Fibroblast of peridontal ligament (primary cell): ENCODE measurements around the gene TRIM42.

Experiments
- DNase-seq: peaks from one replicate; pipeline ENCODE4 v3.0.0-alpha.2; 2010; ENCODE audit errors: extremely low read depth

The TRIM42 gene

DNA sequence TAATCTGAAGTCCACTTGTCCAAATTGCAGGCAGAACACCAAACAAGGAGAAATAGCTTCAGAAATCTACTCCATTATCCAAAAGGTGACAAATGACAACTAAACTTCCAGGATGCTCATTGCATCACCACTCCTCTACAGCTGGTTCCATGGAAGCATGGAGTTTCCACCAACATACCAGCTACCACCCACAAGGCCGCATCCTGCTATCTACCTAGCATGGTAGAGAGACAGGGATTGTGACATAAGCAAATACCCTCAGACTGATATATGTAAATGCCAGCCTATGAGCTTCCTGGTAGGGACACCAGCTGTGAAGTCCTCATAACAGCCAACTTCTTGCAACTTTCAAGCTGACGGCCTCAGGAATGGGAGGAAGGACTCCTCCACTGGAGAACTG is at the start of gene TRIM42:
TRIM42 (plus strand) TSS at position 301 of the 400 bp plus-strand sequence. CDS start 166 bp downstream, outside the sequence.
- DNase-seq = no peak

DNA sequence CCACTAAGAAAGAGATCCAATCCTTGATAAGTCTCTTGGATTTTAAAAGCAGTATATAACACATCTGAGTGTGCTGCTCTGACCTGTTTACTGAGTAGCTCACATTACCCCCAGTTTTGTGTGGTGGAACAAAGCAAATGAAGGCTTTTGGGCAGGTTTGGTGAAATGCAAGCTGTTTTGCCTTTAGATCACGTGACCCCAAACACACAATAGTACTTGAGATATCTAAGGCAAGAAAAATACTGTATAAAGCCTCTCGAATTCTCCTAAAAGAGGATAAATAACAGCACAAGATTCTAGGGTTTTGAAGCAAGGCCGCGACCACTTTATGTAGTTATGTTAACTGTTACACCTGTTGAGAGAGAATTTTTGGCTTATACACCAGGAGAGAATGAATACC is 49.3 kb upstream of the TRIM42 start:
- no peak for DNase-seq

DNA sequence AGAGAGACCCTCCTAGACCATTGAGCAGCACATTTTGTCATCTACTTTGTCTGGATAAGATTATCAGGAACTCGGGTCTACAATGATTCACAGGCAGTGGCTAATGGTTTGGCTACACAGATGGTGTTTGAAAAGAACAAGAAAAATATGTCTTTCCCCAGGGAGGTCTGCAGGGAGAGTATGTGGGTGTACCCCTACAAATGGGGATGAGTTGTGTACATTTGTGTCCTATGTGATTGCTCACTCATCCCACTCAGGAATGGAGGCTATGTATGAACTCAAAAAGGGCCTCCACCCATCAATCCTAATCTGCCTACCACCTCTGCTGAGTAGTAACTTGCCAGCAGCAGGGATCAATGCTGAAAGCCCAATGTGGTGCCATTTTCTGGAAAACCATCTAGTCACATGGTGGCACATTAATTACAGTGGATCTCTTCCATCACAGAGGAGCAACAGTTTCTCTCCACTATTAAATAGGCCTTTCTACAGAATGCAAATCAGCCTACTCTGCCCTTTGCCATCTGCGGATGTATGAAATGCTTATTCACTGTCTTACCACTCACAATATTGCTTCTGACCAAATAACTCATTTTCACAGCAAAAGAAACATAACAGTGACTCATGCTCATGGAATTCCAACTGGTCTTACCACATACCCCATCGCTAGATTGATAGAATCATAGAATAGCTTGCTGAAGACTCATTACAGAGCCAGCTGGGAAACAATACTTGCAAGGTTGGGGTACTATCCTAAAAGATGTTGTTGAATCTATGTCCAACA is 48.3 kb upstream of the TRIM42 start:
- peak; percentile 99 for DNase-seq

DNA sequence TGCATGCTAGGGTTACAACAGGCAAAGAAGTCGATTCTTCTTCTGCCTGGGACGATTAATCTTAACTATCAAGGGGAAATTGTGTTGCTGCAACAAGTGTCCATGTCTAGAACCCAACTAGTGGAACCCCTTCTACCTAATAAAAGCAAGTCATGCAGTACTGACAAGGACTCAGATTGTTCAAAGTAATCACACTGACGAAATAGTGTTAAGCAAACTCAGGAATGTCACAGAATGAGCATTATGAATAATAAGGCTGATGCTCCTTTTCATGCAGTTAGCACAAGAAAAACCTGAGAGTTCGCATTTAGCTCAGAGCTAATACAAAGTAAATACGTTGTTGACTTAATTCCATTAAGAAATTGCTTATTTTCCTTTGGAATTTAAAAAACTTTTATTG is 47.5 kb upstream of the TRIM42 start:
- DNase-seq = peak; percentile 23

DNA sequence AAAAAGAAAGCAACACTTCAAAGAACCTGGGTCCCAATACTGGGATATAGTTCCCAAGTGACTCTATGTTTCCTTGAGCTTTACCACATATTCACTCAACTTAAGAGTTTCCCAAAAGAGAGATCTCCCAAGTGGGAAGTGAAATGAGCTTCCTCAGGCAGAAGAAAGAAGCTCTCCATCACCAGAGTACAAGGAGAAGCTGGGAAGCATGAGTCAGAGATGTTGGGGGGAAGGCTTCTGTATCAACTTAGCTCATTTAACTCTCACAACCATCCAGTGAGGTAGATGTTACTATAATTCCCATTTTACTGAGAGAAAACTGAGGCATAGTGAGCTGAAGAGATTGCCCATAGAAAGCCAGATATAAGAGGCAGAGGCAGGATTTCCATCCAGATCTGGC is 47.0 kb upstream of the TRIM42 start:
- DNase-seq = peak; percentile 28

DNA sequence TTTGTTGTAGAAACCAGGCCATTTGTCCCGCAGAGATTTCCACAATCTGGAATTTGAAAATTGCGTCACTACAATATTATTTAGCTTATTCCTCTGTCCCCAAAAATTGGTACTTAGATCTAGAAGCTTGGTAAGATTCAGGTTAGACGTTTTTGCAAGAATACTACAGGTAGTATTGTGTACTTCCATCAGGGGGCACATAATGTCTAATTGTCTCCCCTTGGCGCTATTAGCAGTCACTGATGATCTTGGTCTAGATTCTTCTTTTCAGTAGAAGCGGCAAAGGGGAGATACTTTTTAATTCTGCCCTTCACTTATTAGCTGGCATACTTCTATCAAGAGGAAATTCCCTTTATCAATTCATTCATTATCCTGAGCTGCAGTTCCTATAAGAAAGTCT is 42.6 kb upstream of the TRIM42 start:
- DNase-seq = no peak

DNA sequence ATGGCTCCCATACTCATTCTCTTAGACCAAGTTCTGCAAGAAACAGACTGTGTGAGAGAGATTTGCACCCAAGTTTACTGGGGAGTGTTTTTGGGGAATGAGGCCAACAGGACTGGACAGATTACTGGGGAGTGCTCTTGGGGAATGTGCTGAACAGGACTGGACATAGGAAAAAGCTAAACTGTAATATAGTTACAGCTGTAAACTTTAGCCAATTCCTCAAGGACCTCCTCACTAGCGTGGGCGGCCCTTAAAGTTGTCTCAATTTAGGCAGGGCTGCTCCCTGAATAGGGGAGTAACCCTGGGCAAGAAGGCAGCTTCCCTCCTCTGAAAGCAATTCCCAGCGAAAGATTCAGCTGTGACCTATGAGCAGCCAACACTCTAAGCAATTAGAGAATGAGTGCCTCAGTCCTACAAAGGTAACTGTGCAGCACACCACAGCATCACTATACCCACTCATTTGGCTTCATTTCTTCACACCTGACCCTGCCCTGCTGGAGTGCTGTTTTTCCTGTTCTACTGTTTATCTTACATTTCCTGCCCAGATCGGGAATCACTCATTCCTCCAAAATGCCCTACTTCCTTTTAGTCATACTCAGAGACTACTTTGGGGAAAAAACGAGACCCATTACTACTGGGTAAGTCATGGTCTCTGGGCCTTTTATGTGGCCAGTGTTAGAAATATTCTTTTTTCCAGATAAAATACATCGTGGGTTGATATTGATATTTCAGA is 41.3 kb upstream of the TRIM42 start:
- DNase-seq = peak; percentile 23

DNA sequence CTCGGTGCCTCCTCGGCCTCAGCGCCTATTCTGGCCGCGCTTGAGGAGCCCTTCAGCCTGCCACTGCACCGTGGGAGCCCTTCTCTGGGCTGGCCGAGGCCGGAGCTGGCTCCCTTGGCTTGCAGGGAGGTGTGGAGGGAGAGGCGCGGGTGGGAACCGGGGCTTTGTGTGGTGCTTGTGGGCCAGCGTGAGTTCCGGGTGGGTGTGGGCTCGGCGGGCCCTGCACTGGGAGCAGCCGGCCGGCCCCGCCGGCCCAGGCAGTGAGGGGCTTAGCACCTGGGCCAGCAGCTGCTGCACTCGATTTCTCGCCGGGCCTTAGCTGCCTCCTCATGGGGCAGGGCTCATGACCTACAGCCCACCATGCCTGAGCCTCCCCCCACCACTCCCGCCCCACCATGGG is 26.6 kb upstream of the TRIM42 start:
- DNase-seq = no peak

DNA sequence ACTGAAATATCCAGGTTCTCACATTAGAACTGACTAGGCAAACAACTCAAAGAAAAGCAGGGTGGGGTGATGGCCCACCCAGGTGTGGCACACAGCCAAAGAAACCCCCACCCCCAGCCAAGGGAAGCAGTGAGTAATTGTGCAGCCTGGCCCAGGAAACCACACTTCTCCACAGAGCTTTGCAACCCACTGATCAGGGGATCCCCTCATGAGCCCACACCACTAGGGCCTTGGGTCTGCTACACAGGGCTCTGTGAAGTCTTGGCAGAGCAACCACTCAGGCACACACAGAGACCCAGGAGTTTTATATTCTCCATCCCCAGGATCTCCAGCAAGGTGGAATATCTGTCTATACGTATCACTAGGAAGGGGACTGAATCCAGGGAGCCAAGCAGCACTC is 22.2 kb upstream of the TRIM42 start:
- no peak for DNase-seq

DNA sequence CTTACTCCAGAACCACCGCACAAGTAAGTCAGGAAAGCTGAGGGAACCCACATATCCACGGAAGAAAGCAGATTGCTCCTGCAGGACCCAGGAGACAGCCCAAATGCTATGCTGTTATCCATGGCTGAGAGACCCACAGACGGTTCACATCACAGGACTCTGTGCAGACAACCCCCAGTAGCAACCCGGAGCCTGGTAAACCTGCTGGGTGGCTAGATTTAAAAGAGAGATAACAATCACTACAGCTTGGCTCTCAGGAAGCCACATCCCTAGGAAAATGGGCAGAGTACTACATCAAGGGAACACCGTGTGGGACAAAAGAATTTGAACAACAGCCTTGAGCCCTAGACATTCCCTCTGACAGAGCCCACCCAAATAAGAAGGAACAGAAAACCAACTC is 13.8 kb upstream of the TRIM42 start:
- DNase-seq = no peak

DNA sequence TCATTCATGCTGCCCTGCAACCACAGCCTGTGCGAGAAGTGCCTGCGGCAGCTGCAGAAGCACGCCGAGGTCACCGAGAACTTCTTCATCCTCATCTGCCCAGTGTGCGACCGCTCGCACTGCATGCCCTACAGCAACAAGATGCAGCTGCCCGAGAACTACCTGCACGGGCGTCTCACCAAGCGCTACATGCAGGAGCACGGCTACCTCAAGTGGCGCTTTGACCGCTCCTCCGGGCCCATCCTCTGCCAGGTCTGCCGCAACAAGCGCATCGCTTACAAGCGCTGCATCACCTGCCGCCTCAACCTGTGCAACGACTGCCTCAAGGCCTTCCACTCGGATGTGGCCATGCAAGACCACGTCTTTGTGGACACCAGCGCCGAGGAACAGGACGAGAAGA is 4.7 kb downstream of the TRIM42 start:
- no peak for DNase-seq

DNA sequence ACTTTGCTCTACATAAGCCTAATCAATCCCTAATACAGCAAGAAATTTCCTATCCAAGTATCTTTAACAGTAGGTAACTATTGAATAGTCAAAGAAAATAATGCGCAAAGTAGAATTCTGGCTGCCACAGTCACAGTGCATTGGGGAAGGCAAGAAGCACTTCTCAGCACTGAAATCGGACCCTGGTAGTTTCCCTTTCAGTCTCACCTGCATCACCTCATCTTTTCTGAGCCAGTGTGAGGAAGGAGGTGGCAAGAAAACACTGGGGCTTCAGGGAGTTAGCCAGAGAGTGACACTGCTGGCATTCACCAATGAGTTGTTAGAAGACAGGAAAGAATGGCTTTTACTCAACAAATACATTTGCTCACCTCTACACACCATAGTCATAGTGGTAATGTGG is 8.3 kb downstream of the TRIM42 start:
- DNase-seq = no peak

DNA sequence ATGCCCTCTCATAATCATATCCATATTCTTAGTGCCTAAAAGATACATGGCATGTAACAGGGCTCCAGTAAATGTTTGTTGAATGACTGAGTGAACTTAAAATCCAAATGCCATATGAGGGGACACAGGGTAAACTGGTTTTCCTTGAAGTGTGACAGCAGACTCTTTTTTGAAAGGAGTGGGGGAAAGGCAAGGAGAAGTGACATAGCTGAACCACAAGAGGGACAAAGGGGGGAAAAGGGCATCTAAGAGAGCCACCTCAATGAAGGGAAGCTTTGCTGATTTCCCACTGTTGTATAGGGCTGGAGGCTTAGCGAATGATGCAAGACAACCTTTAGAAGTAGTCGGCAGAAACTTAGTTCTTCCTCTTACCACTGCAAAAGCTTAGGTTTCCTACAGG is 9.1 kb downstream of the TRIM42 start:
- no peak for DNase-seq

DNA sequence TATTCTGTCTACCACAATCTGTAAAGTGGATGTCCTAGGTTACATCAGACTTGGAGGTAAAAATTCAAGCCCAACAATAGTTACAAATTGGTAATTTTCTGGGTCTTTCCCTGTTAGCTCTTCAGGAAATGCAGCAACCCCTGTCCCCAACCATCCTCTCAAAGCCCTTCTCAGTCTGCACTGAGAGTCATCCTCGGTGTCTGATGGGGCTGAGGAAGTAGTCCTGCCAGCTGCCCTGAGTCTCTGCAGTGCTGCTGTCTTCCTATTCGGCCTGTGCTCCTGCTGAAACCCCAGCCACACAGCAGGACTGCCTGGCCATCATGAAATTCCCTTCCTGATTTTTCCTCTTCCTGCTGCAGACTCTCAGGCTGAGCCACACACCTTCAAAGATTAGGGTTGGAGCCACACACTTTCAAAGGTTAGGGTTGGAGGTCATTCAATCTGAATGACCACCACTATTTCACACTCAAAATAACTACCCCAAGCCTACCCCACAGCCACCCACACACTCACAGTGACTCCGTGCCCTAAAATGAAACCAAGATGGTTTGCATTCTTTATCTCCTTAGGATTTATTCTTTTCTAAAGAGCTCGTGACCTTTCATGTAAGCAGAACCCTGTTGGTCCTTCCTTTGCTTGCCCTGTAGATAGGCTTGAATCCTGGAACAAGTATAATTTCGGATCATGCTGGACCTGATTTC is 17.6 kb downstream of the TRIM42 start:
- peak; percentile 22 for DNase-seq

DNA sequence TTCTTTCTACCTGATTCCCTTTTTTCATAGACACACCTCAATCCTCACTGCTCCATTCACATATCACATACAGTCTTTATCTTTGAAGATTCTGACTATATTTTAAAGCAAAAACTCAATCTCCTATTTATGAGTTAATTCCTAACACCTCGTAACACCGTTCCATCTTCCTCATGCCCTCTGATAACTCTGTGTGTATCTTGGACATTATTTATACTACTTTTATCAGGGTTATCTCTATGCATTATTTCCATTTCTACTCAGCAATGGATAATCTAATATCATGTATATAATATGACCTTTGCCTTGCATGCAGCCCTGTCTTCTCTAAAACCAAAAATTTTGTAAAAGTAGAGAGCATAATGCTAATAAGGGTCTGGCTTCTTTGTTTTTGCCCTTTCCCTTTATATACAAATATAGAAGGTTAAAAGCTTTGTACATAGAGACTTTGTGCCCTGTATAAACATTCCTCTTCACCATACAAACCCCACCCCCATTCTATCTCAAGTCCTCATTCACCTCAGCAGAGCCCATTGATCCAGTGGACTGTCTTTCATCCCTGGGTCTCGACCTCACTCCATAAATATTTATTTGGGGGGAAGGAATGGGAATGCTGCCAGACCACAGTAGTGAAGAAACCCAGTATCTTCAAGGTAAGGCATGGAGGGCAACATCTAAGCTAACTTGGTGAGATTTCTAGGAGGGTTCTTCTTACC is 21.8 kb downstream of the TRIM42 start:
- no peak for DNase-seq

DNA sequence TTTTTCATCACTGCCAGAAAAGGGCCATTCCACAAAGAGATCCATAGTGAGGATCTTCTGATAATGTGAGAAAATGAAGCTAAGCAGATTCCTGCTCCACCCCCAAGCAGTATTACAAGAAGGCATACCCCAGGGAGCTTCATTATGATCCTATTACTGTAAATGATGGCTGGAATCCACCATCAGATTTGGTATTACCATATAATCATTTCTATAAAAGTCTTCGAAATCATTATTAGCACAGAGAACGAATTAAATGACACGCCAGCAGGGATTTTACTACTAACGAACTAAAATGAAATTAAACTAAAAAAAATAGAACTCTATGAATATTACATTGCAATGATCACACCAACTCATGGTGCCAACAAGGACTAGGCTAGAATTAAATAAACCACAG is 24.4 kb downstream of the TRIM42 start:
- no peak for DNase-seq

DNA sequence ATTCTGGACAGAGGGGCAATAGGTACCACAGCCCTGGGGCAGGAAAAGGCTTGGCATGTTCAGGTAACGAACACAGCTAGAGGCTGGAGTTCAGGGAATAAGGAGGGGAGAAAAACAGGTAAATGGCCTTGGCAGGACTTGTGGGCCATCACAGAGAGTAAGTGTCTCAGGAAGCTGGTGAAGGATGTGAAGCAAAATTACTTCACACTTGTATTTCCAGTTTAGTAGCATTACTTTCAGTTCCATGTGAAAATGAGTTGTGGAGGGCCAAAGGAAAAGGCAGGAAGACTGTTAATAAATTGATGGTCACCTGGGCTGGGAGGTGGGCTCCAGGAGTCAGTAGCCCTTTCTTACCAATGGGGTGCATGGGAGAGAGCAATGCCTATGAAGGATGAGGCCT is 25.6 kb downstream of the TRIM42 start:
- DNase-seq = no peak

DNA sequence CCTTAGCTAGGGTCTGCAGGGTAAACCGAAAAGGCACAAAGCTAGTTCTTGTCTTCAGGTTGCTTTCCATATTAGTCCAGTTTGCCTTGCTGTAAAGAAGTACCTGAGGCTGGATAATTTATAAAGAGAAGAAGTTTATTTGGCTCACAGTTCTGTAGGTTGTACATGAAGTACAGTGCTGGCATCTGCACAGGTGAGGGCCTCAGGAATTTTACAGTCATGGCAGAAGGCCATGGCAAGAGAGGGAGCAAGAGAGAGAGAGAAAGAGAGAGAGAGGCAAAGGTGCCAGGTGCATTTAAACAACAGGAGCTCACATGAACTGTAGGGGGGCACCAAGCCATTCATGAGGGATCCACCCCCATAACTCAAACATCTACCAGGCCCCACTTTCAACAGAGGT is 26.9 kb downstream of the TRIM42 start:
- no peak for DNase-seq

DNA sequence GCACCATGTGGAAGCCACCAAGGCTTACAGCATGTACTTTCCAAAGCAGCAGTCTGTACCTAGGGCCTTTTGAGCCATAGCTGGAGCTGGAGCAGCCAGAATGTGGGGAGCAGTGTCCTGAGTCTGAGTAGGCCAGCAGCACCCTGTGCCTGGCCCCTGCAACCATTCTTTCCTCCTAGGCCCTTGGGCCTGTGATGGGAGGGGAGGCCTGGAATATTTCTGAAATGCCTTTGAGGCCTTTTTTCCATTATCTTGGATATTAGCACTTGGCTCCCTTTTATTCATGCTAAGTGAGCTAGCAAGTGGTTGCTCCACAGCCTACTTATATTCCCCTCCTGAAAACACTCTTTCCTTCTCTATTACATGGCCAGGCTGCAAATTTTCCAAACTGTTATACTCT is 28.1 kb downstream of the TRIM42 start:
- DNase-seq = no peak

DNA sequence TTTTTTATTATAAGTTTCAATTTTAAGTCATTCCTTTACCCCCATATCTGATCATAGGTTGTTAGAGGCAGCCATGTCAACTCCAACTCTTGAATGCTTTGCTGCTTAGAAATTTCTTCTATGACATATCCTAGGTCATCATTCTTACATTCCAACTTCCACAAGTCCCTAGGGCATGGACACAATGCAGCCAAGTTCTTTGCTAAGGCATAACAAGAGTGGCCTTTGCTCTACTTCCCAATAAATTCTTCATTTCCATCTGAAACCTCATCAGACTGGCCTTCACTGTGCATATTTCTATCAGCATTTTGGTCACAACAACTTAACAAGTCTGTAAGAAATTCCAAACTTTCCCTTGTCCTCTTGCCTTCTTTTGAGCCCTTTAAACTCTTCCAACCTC is 28.5 kb downstream of the TRIM42 start:
- DNase-seq = peak; percentile 72

DNA sequence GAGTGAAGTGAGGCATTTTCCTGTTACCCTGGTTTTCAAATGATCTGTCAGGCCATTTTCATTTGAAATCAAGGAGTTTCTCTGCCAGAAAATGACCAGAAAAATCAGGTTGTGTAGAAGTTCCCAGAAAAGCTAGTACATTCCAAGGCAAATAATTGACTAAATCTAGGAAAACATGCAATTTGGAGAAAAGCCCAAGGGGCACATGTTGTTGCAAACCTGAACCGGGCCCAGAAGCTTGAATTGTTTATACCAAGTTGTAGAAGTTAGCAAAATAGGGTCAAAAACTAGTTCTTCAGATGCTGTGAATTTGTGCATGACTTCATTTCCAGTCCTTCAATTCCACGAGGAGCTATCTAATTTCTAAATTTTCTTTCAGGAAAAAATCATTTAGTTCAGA is 31.0 kb downstream of the TRIM42 start:
- peak; percentile 77 for DNase-seq

DNA sequence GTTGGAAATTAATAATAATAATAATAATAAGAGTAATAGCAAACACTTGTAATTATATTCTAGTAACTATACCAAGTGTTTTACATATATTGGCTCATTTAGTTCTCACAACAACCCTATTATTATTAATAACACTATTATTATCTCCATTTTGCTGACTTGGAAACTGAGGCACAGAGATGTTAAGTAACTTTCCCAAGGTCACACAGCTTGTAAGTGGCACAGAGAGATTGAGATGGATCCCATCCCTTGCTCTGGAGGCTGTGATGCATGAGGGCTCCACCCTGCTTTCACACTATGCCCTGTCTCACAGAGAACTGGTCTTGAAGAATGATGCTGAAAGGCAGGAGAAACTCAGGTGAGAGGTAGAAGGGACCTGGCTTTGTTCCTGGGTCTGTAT is 31.9 kb downstream of the TRIM42 start:
- DNase-seq = no peak
